Brain microvascular endothelial cell (primary cell): ENCODE results near the gene CCDC85C.

Experiments used
- DNase-seq: peaks from one replicate; pipeline ENCODE4 v3.0.0-alpha.2; 2020
- H3K27ac ChIP-seq: fragments of 250-450 bp; sonication (Bioruptor Pico); 2 replicates; pipeline ENCODE4 v1.5.1; 2020; ENCODE audit warnings: mild to moderate bottlenecking, moderate library complexity
- H3K27me3 ChIP-seq: fragments of 250-450 bp; sonication (Bioruptor Pico); replicated peaks from 2 replicates; pipeline ENCODE4 v1.5.1; 2020; ENCODE audit warnings: mild to moderate bottlenecking
- H3K36me3 ChIP-seq: fragments of 250-450 bp; sonication (Bioruptor Pico); replicated peaks from 2 replicates; pipeline ENCODE4 v1.5.1; 2020; ENCODE audit warnings: mild to moderate bottlenecking
- H3K4me3 ChIP-seq: 2 replicates; pipeline ENCODE4 v1.5.1; 2011; ENCODE audit warnings: low read depth, mild to moderate bottlenecking, control low read depth, low read length, moderate library complexity
- in situ Hi-C: cut with HindIII; loops from 2 replicates; pipeline ENCODE4 v1.10.0; 2017; ENCODE audit warnings: low sequenced_read_pairs, low pct_ligation_motif_present
- TF ChIP-seq, protein P1 (sequence below): IDR thresholded peaks from 2 replicates; pipeline ENCODE4 v1.5.1; 2011; ENCODE audit warnings: low read depth, mild to moderate bottlenecking, moderate library complexity, low read length, control low read depth, inconsistent platforms; ENCODE audit errors: missing control alignments

The CCDC85C gene

DNA sequence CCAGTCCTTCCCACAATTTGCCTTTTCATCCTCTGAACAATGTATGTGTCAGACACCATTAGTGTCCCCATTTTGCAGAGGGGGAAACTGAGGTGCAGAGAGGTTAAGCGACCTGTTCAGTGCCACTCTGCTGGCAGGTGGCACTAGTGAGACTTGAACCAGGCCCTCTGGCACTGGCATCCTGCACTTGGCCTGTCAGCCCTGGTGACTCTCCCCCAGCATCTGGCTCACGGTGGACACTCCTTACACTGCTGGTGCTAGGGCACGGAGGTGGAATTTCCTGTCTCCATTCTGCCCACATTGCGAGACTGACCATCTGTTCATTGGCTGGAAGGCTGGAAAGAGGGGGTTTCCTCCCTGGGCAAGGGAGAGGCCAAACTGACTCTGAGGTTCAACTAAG, 74.1 kb downstream of the CCDC85C start:
- H3K36me3 ChIP-seq, result no peaks in the 10 kb centered on the region
- TF ChIP-seq, protein P1, sequence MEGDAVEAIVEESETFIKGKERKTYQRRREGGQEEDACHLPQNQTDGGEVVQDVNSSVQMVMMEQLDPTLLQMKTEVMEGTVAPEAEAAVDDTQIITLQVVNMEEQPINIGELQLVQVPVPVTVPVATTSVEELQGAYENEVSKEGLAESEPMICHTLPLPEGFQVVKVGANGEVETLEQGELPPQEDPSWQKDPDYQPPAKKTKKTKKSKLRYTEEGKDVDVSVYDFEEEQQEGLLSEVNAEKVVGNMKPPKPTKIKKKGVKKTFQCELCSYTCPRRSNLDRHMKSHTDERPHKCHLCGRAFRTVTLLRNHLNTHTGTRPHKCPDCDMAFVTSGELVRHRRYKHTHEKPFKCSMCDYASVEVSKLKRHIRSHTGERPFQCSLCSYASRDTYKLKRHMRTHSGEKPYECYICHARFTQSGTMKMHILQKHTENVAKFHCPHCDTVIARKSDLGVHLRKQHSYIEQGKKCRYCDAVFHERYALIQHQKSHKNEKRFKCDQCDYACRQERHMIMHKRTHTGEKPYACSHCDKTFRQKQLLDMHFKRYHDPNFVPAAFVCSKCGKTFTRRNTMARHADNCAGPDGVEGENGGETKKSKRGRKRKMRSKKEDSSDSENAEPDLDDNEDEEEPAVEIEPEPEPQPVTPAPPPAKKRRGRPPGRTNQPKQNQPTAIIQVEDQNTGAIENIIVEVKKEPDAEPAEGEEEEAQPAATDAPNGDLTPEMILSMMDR, result no peak
- in situ Hi-C loops, result no loop called here
- no peak for DNase-seq
- no peak overlapping the region for H3K27ac ChIP-seq
- H3K4me3 ChIP-seq, result no peak overlapping the region
- H3K27me3 ChIP-seq, result no peaks in the 10 kb centered on the region

DNA sequence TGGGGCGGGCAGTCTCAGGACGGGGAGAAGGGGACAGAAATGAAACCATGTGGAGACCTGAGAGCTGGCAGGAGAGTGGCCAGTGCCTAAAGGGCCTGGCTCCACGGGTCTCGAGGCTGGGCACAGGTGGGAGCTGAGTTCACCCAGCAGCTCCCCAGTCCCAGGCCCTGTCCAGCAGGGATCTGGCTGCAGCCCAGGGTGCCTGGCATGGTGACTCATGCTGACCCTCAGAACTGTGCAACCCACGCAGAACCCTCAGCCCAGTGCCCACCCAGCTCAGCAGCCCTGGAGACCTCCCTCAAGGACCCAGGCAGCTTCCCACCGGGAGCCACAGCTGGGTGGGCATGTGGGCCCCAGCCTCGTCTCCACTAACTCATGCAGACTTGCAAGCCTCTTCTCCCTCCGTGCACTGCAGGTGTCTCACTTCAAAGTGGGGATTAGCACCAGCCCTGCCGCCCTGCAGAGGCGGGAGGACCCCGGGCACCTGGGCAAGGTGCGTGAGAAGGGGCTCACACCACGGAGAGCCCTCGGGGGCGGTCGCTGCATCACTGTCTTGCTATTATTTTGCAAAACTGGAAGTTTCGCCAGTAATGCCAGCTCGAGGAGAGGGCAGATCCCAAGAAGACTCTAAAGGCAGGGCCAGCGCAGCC, 76.5 kb downstream of the CCDC85C start:
- in situ Hi-C loops, result no loop called here
- H3K4me3 ChIP-seq, result no peak overlapping the region
- no peak for DNase-seq
- H3K27ac ChIP-seq, result no peak overlapping the region
- TF ChIP-seq, protein P1, result no peak
- H3K36me3 ChIP-seq, result no peaks in the 10 kb centered on the region
- no peaks in the 10 kb centered on the region for H3K27me3 ChIP-seq

DNA sequence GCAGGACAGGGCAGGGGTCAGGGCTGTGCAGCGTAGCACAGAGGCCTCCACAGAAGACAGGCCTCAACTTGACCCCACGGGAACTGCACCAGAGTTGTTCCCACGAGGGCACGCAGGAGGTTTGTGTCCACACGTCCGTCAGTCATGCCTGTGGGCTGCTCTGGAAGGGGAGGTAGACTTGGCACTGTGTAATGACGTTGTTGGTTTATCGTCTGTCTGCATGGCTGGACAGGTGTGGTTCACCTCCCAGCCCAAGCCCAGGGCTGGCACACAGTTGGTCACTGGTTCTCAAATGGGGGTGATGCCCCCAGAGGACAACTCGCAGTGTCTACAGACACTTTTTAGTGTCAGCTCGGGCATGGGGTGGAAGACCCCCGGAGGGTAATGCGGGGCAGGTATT, 77.0 kb downstream of the CCDC85C start:
- in situ Hi-C loops, result no loop called here
- H3K27ac ChIP-seq, result no peak overlapping the region
- no peak for DNase-seq
- H3K36me3 ChIP-seq, result no peaks in the 10 kb centered on the region
- no peak overlapping the region for H3K4me3 ChIP-seq
- TF ChIP-seq, protein P1, result no peak
- no peaks in the 10 kb centered on the region for H3K27me3 ChIP-seq

DNA sequence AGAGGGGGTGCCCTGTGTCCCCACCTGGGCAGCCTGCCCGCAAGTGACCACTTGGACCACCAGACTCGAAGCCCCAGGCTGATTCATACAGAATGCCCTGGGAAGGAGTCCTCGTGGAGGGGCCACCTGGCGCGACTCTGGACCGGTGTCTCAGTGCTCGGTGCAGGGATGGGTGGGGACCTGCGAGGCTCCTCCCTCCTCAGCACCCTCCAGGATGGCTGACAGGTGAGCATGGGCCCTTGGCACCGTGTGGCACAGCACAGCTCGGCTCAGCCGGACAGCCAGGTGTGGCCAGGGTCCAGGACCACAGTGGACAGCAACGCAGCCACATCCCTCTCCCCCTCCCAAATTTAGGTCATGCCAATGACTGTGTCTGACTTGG, 78.3 kb downstream of the CCDC85C start:
- TF ChIP-seq, protein P1, result no peak
- DNase-seq, result no peak
- Histone ChIP-seq H3K27ac (no peak overlapping the region), H3K4me3 (no peak overlapping the region), H3K36me3 (no peaks in the 10 kb centered on the region), H3K27me3 (no peaks in the 10 kb centered on the region)
- in situ Hi-C loops, result no loop called here

DNA sequence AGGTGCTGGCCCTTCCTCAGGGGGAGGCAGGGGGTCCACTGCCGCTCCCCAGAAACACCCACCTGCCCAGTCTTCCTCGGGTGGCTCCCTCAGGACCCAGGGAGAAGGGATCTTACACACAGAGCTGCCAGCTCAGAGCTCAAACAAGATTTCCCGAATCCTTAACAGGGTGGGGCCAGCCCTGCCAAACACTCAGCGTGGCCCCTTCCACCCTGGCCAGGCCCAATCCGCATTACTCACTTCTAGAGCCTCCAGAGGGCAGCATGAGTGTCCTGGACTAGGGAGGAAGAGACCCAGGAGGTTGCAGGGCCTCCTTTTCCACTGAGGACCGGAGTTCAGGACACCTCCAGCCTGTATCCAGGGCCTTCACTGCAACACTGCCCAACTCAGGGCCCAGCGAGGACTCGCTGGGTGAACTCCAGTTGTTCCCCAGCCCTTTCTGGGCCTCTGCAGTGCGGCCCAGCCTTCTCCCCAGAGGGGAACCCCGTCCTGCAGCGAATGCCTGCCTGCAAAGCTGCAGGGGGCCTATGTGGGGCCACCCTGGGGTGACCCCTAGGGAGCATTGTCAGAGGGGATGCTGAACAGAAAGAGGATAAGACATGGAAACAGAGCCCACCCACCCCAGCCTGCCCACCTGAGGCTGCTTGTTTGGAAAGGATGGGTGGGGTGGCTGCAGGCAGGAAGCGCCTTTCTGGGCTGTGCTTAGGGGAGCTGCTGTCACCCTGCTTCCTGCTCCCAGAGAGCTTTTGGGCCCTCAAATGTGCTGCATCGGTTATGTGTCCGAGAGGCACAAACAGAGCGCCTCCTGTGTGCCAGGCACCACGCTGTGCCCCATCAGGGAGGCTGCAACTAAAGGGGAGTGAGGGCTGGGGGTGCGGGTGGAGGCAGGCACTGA, 79.0 kb downstream of the CCDC85C start:
- H3K27me3 ChIP-seq, result no peaks in the 10 kb centered on the region
- no peak overlapping the region for H3K27ac ChIP-seq
- TF ChIP-seq, protein P1, result peak; percentile 57
- H3K36me3 ChIP-seq, result no peaks in the 10 kb centered on the region
- in situ Hi-C loops, result no loop called here
- H3K4me3 ChIP-seq, result no peak overlapping the region
- peak; percentile 16 for DNase-seq
